Activated CD4-positive, CD25-positive, alpha-beta regulatory T cell (primary cell): ENCODE results near the gene GLT8D2.

ENCODE experiments used
- DNase-seq, 4 experiments: peaks; one replicate each; lab custom pipeline; 2025; lab: John Stamatoyannopoulos, UW

The GLT8D2 gene

DNA sequence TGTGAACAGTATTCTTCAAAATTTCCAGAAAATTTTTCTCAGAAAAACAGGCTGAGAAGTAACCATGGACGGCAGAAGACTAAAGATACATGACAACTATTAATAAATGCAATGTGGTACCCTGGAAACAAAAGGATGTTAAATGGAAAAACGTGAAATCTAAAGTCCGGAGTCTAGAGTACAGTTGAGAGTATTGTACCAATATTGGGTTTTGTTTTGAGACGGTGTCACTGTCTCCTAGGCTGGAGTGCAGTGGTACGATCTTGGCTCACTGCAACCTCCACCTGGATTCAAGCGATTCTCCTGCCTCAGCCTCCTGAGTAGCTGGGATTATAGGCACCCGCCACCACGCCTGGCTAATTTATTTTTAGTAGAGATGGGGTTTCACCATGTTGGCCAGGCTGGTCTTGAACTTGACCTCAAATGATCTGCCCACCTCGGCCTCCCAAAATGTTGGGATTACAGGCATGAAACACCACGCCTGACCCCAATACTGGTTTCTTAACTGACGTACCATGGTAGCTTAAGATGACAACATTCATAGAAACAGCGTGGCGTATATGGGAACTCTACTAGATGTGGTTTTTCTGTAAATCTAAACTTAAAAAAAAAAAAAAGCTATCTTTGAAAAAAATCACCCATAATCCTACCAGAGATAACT, 101.1 kb downstream of the GLT8D2 start:
- no peak for DNase-seq

GRCh38 chr12:103947871-103948555, 102.0 kb downstream of the GLT8D2 start:
- no peak for DNase-seq

DNA sequence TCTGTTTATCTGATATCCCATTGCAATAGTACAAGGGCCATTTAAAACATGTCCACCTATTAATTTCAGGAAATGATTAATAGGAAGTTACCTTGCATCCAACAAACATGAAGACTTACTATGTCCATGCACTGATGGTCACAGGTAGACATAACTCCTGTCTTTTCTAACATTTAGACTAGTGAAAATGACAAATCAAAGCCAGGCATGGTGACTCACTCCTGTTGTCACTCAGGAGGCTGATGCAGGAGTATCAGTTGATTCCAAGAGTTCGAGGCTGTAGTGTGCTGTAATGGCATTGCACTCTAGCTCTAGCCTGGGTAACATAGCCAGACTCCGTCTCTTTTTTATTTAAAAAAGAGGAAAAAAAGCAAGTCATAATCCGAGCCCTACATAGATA, 105.0 kb downstream of the GLT8D2 start:
- DNase-seq = no peak
